K562 (cell line): Measurements from ENCODE around the gene AKAP13. TPM values are rescaled to one million over a fixed set of nuclear protein-coding genes. Genes with fewer than 3 reads are reported as not detected.

ENCODE experiments used
- ATAC-seq: fragments of 200-7000 bp; cut with Tn5 transposase; 3 replicates; pipeline ENCODE4 v1.9.1; 2020; ENCODE audit warnings: moderate library complexity
- BruUV-seq: library from RNA; stranded (reverse); fragments of 400-500 nt; replicated peaks from 2 replicates; lab custom pipeline; 2021; lab: Mats Ljungman, UMichigan
- CTCF ChIA-PET: fragments of 300-600 bp; formaldehyde crosslinking; extraction: SDS; loops from one replicate; lab custom pipeline; 2021; ENCODE audit warnings: low intra/inter-chr PET ratio; lab: Yijun Ruan, JAX
- POLR2A ChIA-PET: fragments of 300-600, 350-650 bp; sonication (Branson Sonifier 250); formaldehyde crosslinking; extraction: SDS; loops from one replicate; lab custom pipeline; 2021; ENCODE audit warnings: antibody characterized with exemption, inconsistent platforms; lab: Yijun Ruan, JAX
- DNase-seq, 4 experiments: peaks; one replicate each; pipeline versions ENCODE4 v3.0.0 to v3.0.0-alpha.2; 2011 to 2018; ENCODE audit warnings: low spot score in 3 of 4, mixed read lengths in 3 of 4; ENCODE audit errors: extremely low read depth in 1 of 4
- FAIRE-seq: peaks from 2 replicates; lab custom pipeline; 2011; peaks lifted over from hg19 to GRCh38; lab: Jason Lieb, UNC
- H2AFZ ChIP-seq: 2 replicates; pipeline ENCODE4 v1.6.0; 2011; ENCODE audit warnings: low read depth, low read length, control low read depth, inconsistent platforms
- H3K27ac ChIP-seq: fragments of 200-600 bp; 3 replicates; pipeline ENCODE4 v1.8.0; 2011; ENCODE audit warnings: low read depth, mild to moderate bottlenecking, control low read depth, inconsistent platforms, low read length, moderate library complexity, mixed read lengths; ENCODE audit errors: extremely low read depth
- H3K27me3 ChIP-seq, 2 experiments: fragments of 300-600 bp in 1 of 2; 2 replicates in 1 of 2; 3 replicates in 1 of 2; pipeline versions ENCODE4 v1.6.0 to v1.8.0; 2011; ENCODE audit warnings: inconsistent platforms in 2 of 2, low read length in 2 of 2, mild to moderate bottlenecking in 1 of 2, mixed read lengths in 1 of 2, moderate library complexity in 1 of 2; ENCODE audit not compliant: control insufficient read depth in 2 of 2, insufficient read depth in 2 of 2
- H3K36me3 ChIP-seq: fragments of 300-600 bp; 3 replicates; pipeline ENCODE4 v1.8.0; 2011; ENCODE audit warnings: mild to moderate bottlenecking, low read length, inconsistent platforms; ENCODE audit not compliant: control insufficient read depth, insufficient read depth
- H3K4me1 ChIP-seq, 2 experiments: fragments of 200-600 bp in 1 of 2; replicated peaks in 1 of 2; 2 replicates in 1 of 2; 3 replicates in 1 of 2; pipeline versions ENCODE4 v1.5.1 to v1.8.0; 2011; ENCODE audit warnings: inconsistent platforms in 2 of 2, low read length in 2 of 2, mild to moderate bottlenecking in 1 of 2, mixed read lengths in 1 of 2, moderate library complexity in 1 of 2; ENCODE audit not compliant: control insufficient read depth in 2 of 2, insufficient read depth in 2 of 2
- H3K4me2 ChIP-seq: 2 replicates; pipeline ENCODE4 v1.6.1; 2011; ENCODE audit warnings: low read length, control low read depth, inconsistent platforms, mixed read lengths; ENCODE audit not compliant: insufficient read depth
- H3K4me3 ChIP-seq: fragments of 200-600 bp; sonication (generic), shearing (Covaris generic); 2 replicates; pipeline ENCODE4 v1.5.1; 2016; ENCODE audit warnings: control low read depth, inconsistent platforms
- H3K79me2 ChIP-seq: fragments of 200-600 bp; 3 replicates; pipeline ENCODE4 v1.8.0; 2011; ENCODE audit warnings: low read length, inconsistent platforms; ENCODE audit not compliant: control insufficient read depth, insufficient read depth
- H3K9ac ChIP-seq, 2 experiments: 2 replicates each; pipeline versions ENCODE4 v1.6.0 to v1.6.1; 2011; ENCODE audit warnings: low read depth in 2 of 2, low read length in 2 of 2, control low read depth in 1 of 2, inconsistent platforms in 1 of 2, mild to moderate bottlenecking in 1 of 2, mixed read lengths in 1 of 2; ENCODE audit not compliant: insufficient read depth in 1 of 2
- H3K9me1 ChIP-seq: one replicate; pipeline ENCODE4 v1.6.0; 2011; ENCODE audit warnings: inconsistent platforms, mild to moderate bottlenecking, low read length, moderate library complexity; ENCODE audit not compliant: control insufficient read depth, insufficient read depth
- H3K9me3 ChIP-seq: replicated peaks from 2 replicates; pipeline ENCODE4 v1.5.1; 2011; ENCODE audit warnings: low read depth, low read length, inconsistent platforms; ENCODE audit not compliant: control insufficient read depth, insufficient read depth
- H4K20me1 ChIP-seq: replicated peaks from 2 replicates; pipeline ENCODE4 v1.6.1; 2011; ENCODE audit warnings: low read length, inconsistent platforms, mixed read lengths; ENCODE audit not compliant: control insufficient read depth, insufficient read depth
- CEBPB ChIP-seq: fragments of 450-650 bp; IDR thresholded peaks from 2 replicates; pipeline ENCODE4 v1.6.1; 2016; ENCODE audit warnings: missing genetic modification characterization, missing compliant biosample characterization
- LEF1 ChIP-seq: fragments of 450-650 bp; IDR thresholded peaks from 2 replicates; pipeline ENCODE4 v1.6.1; 2016; ENCODE audit warnings: mild to moderate bottlenecking
- MCM7 ChIP-seq, 2 experiments: fragments of 450-650 bp; IDR thresholded peaks; 2 replicates each; pipeline ENCODE4 v1.6.1; 2016 to 2018
- RBM15 ChIP-seq: fragments of 200-400 bp; formaldehyde crosslinking; IDR thresholded peaks from 2 replicates; pipeline ENCODE4 v1.6.1; 2018; ENCODE audit warnings: mild to moderate bottlenecking, low read length, moderate library complexity; ENCODE audit not compliant: insufficient read depth
- SOX6 ChIP-seq: fragments of 450-650 bp; IDR thresholded peaks from 2 replicates; pipeline ENCODE4 v1.6.1; 2014; ENCODE audit warnings: mild to moderate bottlenecking
- TCF3 ChIP-seq: sonication (generic); formaldehyde crosslinking; IDR thresholded peaks from 2 replicates; pipeline ENCODE4 v1.4.0; 2020; ENCODE audit warnings: mild to moderate bottlenecking, missing genetic modification reagents
- TGIF2 ChIP-seq: sonication (generic); formaldehyde crosslinking; IDR thresholded peaks from 2 replicates; pipeline ENCODE4 v1.8.1; 2022; ENCODE audit warnings: mild to moderate bottlenecking, missing genetic modification reagents, moderate library complexity
- WGBS: fragments of 100-300 bp; shearing (Covaris generic); methylation state at CpG from one replicate; pipeline ENCODE4 v1.1.6; 2016; ENCODE audit warnings: low coverage, mixed read lengths; ENCODE audit not compliant: insufficient coverage; ENCODE audit errors: missing lambda C conversion rate; 5-methylcytosine and 5-hydroxymethylcytosine counted together
- in situ Hi-C: fragments of 300-500 bp; cut with MboI; formaldehyde crosslinking; loops from 4 replicates; pipeline ENCODE4 v1.15.0; 2018; ENCODE audit warnings: inconsistent platforms, mixed read lengths
- intact Hi-C: fragments of 100-400 bp; cut with micrococcal nuclease; formaldehyde crosslinking; loops from 2 replicates; pipeline ENCODE4 v1.14.2; 2022
- polyA plus RNA-seq, 8 experiments: library from polyadenylated mRNA; depleted of rRNA in 4 of 8; stranded (reverse) in 5 of 8; unstranded in 3 of 8; fragments of >200 nt; fragmentation: Nextera tagmentation in 2 of 8; fragmentation: Illumina TruSeq in 1 of 8; extraction: Ambion mirVana in 2 of 8; extraction: Trizol in 1 of 8; gene quantifications; 2 replicates each; pipeline versions ENCODE4 v1.2.1 to v1.2.3, GENCODE V29; 2011 to 2014; ENCODE audit warnings: inconsistent platforms in 1 of 8, missing spikeins in 1 of 8
- total RNA-seq, 7 experiments: library from RNA; depleted of rRNA in 6 of 7; stranded (reverse); fragments of >200 nt in 6 of 7; fragmentation: Illumina TruSeq in 2 of 7; extraction: Trizol in 2 of 7; gene quantifications; 2 replicates each; pipeline versions ENCODE4 v1.2.1 to v1.2.3, GENCODE V29; 2011 to 2021; ENCODE audit warnings: low replicate concordance in 1 of 7
- TF ChIP-seq, protein P1 (sequence below): fragments of 250-450 bp; sonication (Bioruptor Pico); IDR thresholded peaks from 2 replicates; pipeline ENCODE4 v1.4.0; 2020; ENCODE audit warnings: mild to moderate bottlenecking, moderate library complexity
- TF ChIP-seq, protein P2 (sequence below): sonication (generic); formaldehyde crosslinking; IDR thresholded peaks from 2 replicates; pipeline ENCODE4 v1.8.1; 2022; ENCODE audit warnings: missing genetic modification reagents

Gene AKAP13
- total and polyA plus RNA-seq, 9 of the 15 experiments (the other 6 are each of a cell fraction or from before 2014, with no cell fraction given), result 0.03 to 1.7 (median 0.42) TPM

DNA sequence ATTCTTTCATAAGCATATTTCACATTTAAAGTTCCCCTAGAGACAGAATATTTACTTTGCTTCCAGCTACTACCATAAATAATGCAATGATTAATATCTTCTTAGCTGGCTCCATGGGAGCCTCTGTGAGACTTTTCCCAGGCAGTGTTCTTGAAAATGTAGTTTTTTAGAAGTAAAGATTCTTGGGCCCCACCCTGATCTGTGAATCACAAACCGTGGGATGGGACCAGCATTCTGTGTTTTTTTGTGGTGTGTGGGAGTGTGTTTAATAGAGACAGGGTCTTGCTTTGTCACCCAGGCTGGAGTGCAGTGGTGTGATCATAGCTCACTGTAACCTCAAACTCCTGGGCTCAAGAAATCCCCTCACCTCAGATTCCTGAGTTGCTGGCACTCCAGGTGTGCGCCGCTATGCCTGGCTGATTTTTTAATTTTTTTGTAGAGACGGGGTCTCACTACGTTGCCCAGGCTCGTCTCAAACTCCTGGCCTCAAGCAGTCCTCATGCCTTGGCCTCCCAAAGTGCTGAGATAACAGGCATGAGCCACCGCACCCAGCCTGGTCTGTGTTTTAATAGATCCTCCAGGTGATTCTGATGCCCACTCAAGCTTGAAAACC is 331.3 kb downstream of the AKAP13 start:
- ChIA-PET POLR2A (interaction anchor here (1.0 kb wide), 1 partner anchor 10 kb away, joined by 3 read pairs; no protein-coding TSS in a partner anchor), CTCF (no interaction called here)
- 2% methylated on average over 5 of the region's 7 CpGs for WGBS
- Histone ChIP-seq H3K79me2 (no peaks in the 10 kb centered on the region), H3K9me1 (no peaks in the 10 kb centered on the region), H3K9me3 (no peaks in the 10 kb centered on the region), H3K27ac (no peak overlapping the region), H3K27me3 (no peaks in the 10 kb centered on the region), H3K4me3 (no peak overlapping the region), H4K20me1 (no peaks in the 10 kb centered on the region), H2AFZ (no peak overlapping the region), H3K36me3 (no peaks in the 10 kb centered on the region), H3K9ac (no peak overlapping the region), H3K4me1 (no peaks in the 10 kb centered on the region; a peak in 1 of 5 replicates), H3K4me2 (no peak overlapping the region)
- intact Hi-C loops (no loop called here), in situ Hi-C loops (no loop called here)
- DNase-seq (no peak), FAIRE-seq (no peak), ATAC-seq (no peak)
- TF ChIP-seq, protein P1, sequence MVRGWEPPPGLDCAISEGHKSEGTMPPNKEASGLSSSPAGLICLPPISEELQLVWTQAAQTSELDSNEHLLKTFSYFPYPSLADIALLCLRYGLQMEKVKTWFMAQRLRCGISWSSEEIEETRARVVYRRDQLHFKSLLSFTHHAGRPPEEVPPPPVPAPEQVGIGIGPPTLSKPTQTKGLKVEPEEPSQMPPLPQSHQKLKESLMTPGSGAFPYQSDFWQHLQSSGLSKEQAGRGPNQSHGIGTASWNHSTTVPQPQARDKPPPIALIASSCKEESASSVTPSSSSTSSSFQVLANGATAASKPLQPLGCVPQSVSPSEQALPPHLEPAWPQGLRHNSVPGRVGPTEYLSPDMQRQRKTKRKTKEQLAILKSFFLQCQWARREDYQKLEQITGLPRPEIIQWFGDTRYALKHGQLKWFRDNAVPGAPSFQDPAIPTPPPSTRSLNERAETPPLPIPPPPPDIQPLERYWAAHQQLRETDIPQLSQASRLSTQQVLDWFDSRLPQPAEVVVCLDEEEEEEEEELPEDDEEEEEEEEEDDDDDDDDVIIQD (CRISPR knock-in tag), result no peak
- no peak for TF ChIP-seq CEBPB
- no peak for TF ChIP-seq SOX6
- no peak for TF ChIP-seq MCM7 (IDR thresholded peaks at IDR 0.05)
- no peak for TF ChIP-seq TCF3 (CRISPR knock-in tag)
- no peak for TF ChIP-seq TGIF2 (CRISPR knock-in tag)
- TF ChIP-seq LEF1, result no peak
- no peak for TF ChIP-seq RBM15
- TF ChIP-seq, protein P2, sequence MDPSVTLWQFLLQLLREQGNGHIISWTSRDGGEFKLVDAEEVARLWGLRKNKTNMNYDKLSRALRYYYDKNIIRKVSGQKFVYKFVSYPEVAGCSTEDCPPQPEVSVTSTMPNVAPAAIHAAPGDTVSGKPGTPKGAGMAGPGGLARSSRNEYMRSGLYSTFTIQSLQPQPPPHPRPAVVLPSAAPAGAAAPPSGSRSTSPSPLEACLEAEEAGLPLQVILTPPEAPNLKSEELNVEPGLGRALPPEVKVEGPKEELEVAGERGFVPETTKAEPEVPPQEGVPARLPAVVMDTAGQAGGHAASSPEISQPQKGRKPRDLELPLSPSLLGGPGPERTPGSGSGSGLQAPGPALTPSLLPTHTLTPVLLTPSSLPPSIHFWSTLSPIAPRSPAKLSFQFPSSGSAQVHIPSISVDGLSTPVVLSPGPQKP, result no peak
- BruUV-seq, result no TSS peak
